Caki2 (cell line): Measurements from ENCODE around the gene LIPE. TPM values are rescaled to one million over a fixed set of nuclear protein-coding genes. Genes with fewer than 3 reads are reported as not detected.
"Not testable (repeated sequence)": the region's sequence is repeated elsewhere in the genome, so short reads cannot be mapped to it uniquely, and the experiment has no call there.

Experiments
- DNase-seq: peaks from one replicate; pipeline ENCODE4 v3.0.0-alpha.2; 2015; ENCODE audit warnings: low read depth
- in situ Hi-C: cut with HindIII; loops from 2 replicates; pipeline ENCODE4 v1.10.0; 2016; ENCODE audit warnings: low sequenced_read_pairs, low pct_unique_long_range_greater_than_20kb, mixed read lengths
- total RNA-seq: library from RNA; depleted of rRNA; stranded (reverse); fragments of >200 nt; shearing (Covaris generic); gene quantifications from 2 replicates; pipeline ENCODE4 v1.2.3, GENCODE V29; 2014; ENCODE audit warnings: low replicate concordance; rRNA removed

The LIPE gene
- total RNA-seq, result 5.7 and 13.1 TPM in 2 replicates

- DNase-seq, result no peak
- in situ Hi-C loops, result loop anchor here (25.0 kb wide), 1 partner anchor 315 kb away; no protein-coding TSS in a partner anchor
These were observed at the start of gene LIPE for GRCh38 chr19:42427313-42427712. LIPE (minus strand) TSS chr19:42427388; CDS start chr19:42427149, 239 bp downstream.

- in situ Hi-C loops, result no loop called here
- no peak for DNase-seq
These were observed 48.2 kb upstream of the LIPE start for GRCh38 chr19:42475366-42475765.

GRCh38 chr19:42474743-42475142, 47.6 kb upstream of the LIPE start:
- no peak for DNase-seq
- in situ Hi-C loops, result no loop called here

- DNase-seq, result no peak
- in situ Hi-C loops, result no loop called here
These were observed 46.5 kb upstream of the LIPE start for GRCh38 chr19:42473686-42474085.

- no peak for DNase-seq
- in situ Hi-C loops, result no loop called here
These were observed 45.4 kb upstream of the LIPE start for GRCh38 chr19:42472402-42473147.

- in situ Hi-C loops, result no loop called here
- no peak for DNase-seq
These were observed 44.5 kb upstream of the LIPE start for GRCh38 chr19:42471554-42472249.

GRCh38 chr19:42469311-42470235, 42.4 kb upstream of the LIPE start:
- in situ Hi-C loops, result no loop called here
- no peak for DNase-seq

GRCh38 chr19:42468273-42468796, 41.1 kb upstream of the LIPE start:
- peak; percentile 33 for DNase-seq
- in situ Hi-C loops, result no loop called here

- DNase-seq, result no peak
- in situ Hi-C loops, result no loop called here
These were observed 40.1 kb upstream of the LIPE start for GRCh38 chr19:42467183-42467760.

- no peak for DNase-seq
- in situ Hi-C loops, result no loop called here
These were observed 39.5 kb upstream of the LIPE start for GRCh38 chr19:42466521-42467182.

- no peak for DNase-seq
- in situ Hi-C loops, result no loop called here
These were observed 38.7 kb upstream of the LIPE start for GRCh38 chr19:42465827-42466280.

- in situ Hi-C loops, result no loop called here
- DNase-seq, result no peak
These were observed 34.6 kb upstream of the LIPE start for GRCh38 chr19:42461700-42462324.

- in situ Hi-C loops, DNase-seq: not testable (repeated sequence)
These were observed 34.0 kb upstream of the LIPE start for GRCh38 chr19:42461231-42461630.

- no peak for DNase-seq
- in situ Hi-C loops, result no loop called here
These were observed 32.7 kb upstream of the LIPE start for GRCh38 chr19:42459926-42460325.

GRCh38 chr19:42455621-42456081, 28.5 kb upstream of the LIPE start:
- in situ Hi-C loops, result no loop called here
- peak; percentile 80 for DNase-seq

- DNase-seq, result no peak
- in situ Hi-C loops, result no loop called here
These were observed 27.9 kb upstream of the LIPE start for GRCh38 chr19:42455086-42455485.

GRCh38 chr19:42452590-42452989, 25.4 kb upstream of the LIPE start:
- in situ Hi-C loops, result no loop called here
- DNase-seq, result no peak
